OCI-LY7 (cell line): ENCODE data around the gene FRRS1.

Experiments
- CTCF ChIP-seq: fragments of 200-600 bp; sonication (generic); conservative IDR thresholded peaks from 2 replicates; pipeline ENCODE4 v1.5.1; 2014; ENCODE audit warnings: mild to moderate bottlenecking, antibody characterized with exemption, low read length, moderate library complexity, mixed read lengths
- EZH2phosphoT487 ChIP-seq: fragments of 200-600 bp; sonication (generic); IDR thresholded peaks from 2 replicates; pipeline ENCODE4 v1.6.1; 2018; ENCODE audit warnings: low read depth, borderline replicate concordance, mild to moderate bottlenecking, mixed run types, antibody characterized with exemption, low read length, moderate library complexity, mixed read lengths

DNA sequence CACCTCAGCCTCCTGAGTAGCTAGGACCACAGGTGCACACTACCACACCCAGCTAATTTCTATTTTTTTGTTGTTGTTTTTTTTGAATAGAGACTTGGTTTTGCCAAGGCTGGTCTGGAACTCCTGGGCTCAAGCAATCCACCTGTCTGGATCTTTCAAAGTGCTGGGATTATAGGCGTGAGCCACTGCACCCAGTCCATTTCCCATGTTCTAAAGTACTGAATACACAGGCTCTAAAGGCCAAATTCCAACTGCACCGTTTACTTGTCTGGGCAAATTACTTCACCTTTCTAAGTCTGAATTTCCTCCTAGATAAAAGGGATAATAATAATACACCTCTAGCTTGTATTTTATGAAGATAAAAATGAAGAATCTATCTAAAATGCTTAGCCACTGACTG is 39.6 kb downstream of the FRRS1 start:
- TF ChIP-seq CTCF (no peak), EZH2phosphoT487 (no peak)
